Measurements from ENCODE around the gene PTPRN2. TPM values are rescaled to one million over a fixed set of nuclear protein-coding genes. Genes with fewer than 3 reads are reported as not detected.

The PTPRN2 gene
- total RNA-seq, 1 donor from 2014 or later, result 2.4 TPM

DNA sequence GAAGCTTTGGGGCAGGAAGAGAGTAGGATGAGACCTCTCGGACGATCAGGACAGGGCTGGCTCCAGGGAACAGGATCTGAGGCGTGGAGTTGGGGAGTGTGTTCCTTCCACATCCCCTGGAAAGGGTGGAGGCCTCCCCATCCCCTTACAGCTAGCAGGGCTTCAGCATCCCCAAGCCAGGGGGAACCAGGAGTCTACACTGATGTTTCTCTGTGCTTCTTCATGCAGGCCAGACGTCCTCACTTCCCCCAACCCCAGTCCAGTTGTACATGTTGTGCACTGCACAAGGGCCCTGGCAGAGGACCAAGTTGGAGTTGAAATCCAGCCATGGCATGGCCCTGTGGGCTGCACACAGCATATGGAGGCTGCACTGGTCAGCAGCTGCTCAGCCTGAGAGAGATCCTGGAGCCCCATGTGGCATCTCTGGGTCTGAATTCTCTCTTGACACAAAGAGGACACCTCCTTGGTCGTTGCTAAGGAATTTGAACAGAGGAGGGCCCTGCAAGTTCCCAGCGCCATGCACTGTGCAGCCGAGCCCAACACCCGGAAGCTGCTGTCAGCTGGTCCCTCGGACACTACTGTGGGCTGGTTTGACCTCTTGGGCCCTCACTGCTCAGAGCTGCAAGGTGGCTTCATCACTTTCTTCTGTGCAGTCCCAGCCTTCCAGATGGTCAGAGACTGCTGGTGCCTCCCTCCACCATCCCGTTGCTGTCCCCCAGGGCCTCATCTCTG, 1069.7 kb downstream of the PTPRN2 start:
- Histone ChIP-seq H3K27me3 (ENCODE audit: control insufficient read depth, insufficient read depth, low read length) (no peaks in the 10 kb centered on the region), H3K36me3 (ENCODE audit: control insufficient read depth, insufficient read depth, low read length) (no peaks in the 10 kb centered on the region), H3K4me3 (ENCODE audit: low read depth, low read length) (no peak overlapping the region)
- DNase-seq (ENCODE audit: low read depth), result no peak
- no peak for TF ChIP-seq CTCF (IDR thresholded peaks at IDR 0.05; ENCODE audit: insufficient read depth, low read length, poor library complexity, severe bottlenecking)

GRCh38 chr7:157516911-157517781, 1070.5 kb downstream of the PTPRN2 start:
- Histone ChIP-seq H3K27me3 (ENCODE audit: control insufficient read depth, insufficient read depth, low read length) (no peaks in the 10 kb centered on the region), H3K4me3 (ENCODE audit: low read depth, low read length) (no peak overlapping the region), H3K36me3 (ENCODE audit: control insufficient read depth, insufficient read depth, low read length) (no peaks in the 10 kb centered on the region)
- DNase-seq (ENCODE audit: low read depth), result no peak
- TF ChIP-seq CTCF (IDR thresholded peaks at IDR 0.05; ENCODE audit: insufficient read depth, low read length, poor library complexity, severe bottlenecking), result no peak

DNA sequence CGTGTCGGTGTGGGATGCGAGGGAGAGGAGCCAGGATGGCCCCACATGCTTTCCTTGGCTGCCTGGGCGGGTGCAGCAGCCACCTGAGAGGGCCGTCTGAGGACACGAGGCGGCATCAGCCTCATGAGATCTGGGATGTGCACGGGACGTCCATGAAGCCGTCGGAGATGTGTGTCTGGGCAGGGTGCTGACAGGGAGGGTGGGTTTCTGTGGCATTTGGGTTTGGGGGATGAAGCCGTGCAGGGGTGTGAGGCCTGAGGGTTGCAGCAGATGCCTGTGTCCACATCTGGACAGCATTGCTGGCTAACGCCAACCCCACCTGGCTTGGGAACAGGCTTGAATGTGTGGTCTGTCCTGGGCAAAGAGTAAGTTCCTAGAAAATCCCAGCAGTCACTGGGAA, 1071.3 kb downstream of the PTPRN2 start:
- no peak for TF ChIP-seq CTCF (IDR thresholded peaks at IDR 0.05; ENCODE audit: insufficient read depth, low read length, poor library complexity, severe bottlenecking)
- DNase-seq (ENCODE audit: low read depth), result no peak
- H3K4me3 ChIP-seq (ENCODE audit: low read depth, low read length), result no peak overlapping the region
- no peaks in the 10 kb centered on the region for H3K36me3 ChIP-seq (ENCODE audit: control insufficient read depth, insufficient read depth, low read length)
- no peaks in the 10 kb centered on the region for H3K27me3 ChIP-seq (ENCODE audit: control insufficient read depth, insufficient read depth, low read length)

DNA sequence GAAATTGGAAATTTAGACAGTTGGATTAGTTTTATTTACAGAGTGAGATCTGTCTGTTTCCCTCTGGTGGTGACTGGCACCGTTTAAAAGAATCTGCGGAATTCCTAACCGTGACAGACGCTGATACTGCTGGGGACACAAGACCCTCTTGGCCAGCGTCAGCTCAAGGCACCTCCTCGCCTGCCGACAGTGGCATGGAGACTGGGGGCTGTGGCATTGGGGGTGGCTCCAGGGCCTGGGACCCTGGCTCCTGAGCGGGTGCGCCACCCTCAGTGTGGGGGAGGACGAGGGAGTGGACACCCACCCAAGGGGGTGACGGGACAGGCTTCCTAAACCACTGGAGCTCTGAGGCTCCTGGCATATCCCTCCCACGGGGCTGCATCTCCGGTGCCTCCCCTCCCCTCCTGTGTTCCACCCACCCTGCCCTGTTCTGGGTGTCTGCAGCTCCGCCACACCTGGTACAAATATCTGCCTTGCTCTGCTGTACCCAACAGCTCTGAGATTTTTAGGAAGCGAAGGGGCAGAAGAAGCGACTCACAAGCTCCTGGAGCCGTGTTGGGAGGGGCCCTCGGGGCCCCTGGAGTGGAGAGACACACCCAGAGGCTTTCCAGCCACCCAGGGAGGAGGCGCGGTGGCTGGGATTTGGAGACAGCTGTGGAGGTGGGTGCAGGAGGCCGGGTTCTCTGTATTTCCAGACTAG, 1072.1 kb downstream of the PTPRN2 start:
- no peak overlapping the region for H3K4me3 ChIP-seq (ENCODE audit: low read depth, low read length)
- H3K27me3 ChIP-seq (ENCODE audit: control insufficient read depth, insufficient read depth, low read length), result no peaks in the 10 kb centered on the region
- TF ChIP-seq CTCF (IDR thresholded peaks at IDR 0.05; ENCODE audit: insufficient read depth, low read length, poor library complexity, severe bottlenecking), result no peak
- DNase-seq (ENCODE audit: low read depth), result no peak
- no peaks in the 10 kb centered on the region for H3K36me3 ChIP-seq (ENCODE audit: control insufficient read depth, insufficient read depth, low read length)

DNA sequence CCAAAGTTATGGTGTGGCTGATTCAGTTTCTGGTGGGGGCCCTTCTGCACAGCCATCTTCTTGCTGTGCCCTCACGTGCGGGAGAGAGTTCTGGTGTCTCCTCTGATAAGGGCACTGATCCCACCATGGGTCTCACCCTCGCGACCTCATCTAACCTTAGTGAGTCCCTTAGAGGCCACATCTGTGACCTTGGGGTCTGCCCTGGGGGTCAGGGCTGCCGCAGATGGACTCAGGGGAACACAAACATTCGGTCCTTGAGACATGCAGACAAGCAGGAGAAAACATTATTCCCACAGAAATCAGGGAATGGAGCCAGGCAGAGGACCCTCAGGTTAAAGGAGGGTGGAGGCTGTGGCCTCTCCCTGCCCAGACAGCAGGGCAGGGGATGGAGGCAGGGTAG, 1072.9 kb downstream of the PTPRN2 start:
- TF ChIP-seq CTCF (IDR thresholded peaks at IDR 0.05; ENCODE audit: insufficient read depth, low read length, poor library complexity, severe bottlenecking), result no peak
- H3K36me3 ChIP-seq (ENCODE audit: control insufficient read depth, insufficient read depth, low read length), result no peaks in the 10 kb centered on the region
- no peak for DNase-seq (ENCODE audit: low read depth)

More for the DNA sequence above, 1072.9 kb downstream of the PTPRN2 start:
- Histone ChIP-seq H3K4me3 (ENCODE audit: low read depth, low read length) (no peak overlapping the region), H3K27me3 (ENCODE audit: control insufficient read depth, insufficient read depth, low read length) (no peaks in the 10 kb centered on the region)

Measured in kidney epithelial cell (primary cell).